GM23338 (cell line): Measurements from ENCODE around the gene TRPM2. TPM values are rescaled to one million over a fixed set of nuclear protein-coding genes. Genes with fewer than 3 reads are reported as not detected.

Source experiments
- ATAC-seq: fragments of 200-7000 bp; cut with Tn5 transposase; 3 replicates; pipeline ENCODE4 v1.9.1; 2020
- DNase-seq: peaks from one replicate; pipeline ENCODE4 v3.0.0-alpha.2; 2015; ENCODE audit warnings: low spot score
- H2AFZ ChIP-seq: fragments of 200-600 bp; sonication (generic); 2 replicates; pipeline ENCODE4 v1.8.0; 2016; ENCODE audit warnings: antibody characterized with exemption, mild to moderate bottlenecking, moderate library complexity
- H3F3A ChIP-seq: fragments of 200-600 bp; sonication (generic); replicated peaks from 2 replicates; pipeline ENCODE4 v1.8.0; 2017; ENCODE audit warnings: antibody characterized with exemption, mixed run types, low read depth
- H3K27ac ChIP-seq: fragments of 200-600 bp; sonication (generic); 2 replicates; pipeline ENCODE4 v1.6.1; 2016; ENCODE audit warnings: low read depth
- H3K27me3 ChIP-seq: fragments of 200-600 bp; sonication (generic); 2 replicates; pipeline ENCODE4 v1.8.0; 2016; ENCODE audit warnings: mild to moderate bottlenecking, mixed run types, moderate library complexity; ENCODE audit not compliant: insufficient read depth
- H3K36me3 ChIP-seq: fragments of 200-600 bp; sonication (generic); 2 replicates; pipeline ENCODE4 v1.8.0; 2016; ENCODE audit warnings: mild to moderate bottlenecking; ENCODE audit not compliant: insufficient read depth
- H3K4me1 ChIP-seq: fragments of 200-600 bp; sonication (generic); 2 replicates; pipeline ENCODE4 v1.8.0; 2016; ENCODE audit warnings: mild to moderate bottlenecking, moderate library complexity; ENCODE audit not compliant: insufficient read depth
- H3K4me2 ChIP-seq: fragments of 200-600 bp; sonication (generic); 2 replicates; pipeline ENCODE4 v1.7.1; 2017; ENCODE audit warnings: mixed run types
- H3K4me3 ChIP-seq: fragments of 200-600 bp; sonication (generic); 2 replicates; pipeline ENCODE4 v1.6.1; 2016; ENCODE audit warnings: mixed run types
- H3K79me2 ChIP-seq: fragments of 200-600 bp; sonication (generic); replicated peaks from 2 replicates; pipeline ENCODE4 v1.8.0; 2017; ENCODE audit warnings: mild to moderate bottlenecking; ENCODE audit not compliant: insufficient read depth
- H3K9me2 ChIP-seq: fragments of 200-600 bp; sonication (generic); 2 replicates; pipeline ENCODE4 v1.8.0; 2017; ENCODE audit not compliant: insufficient read depth
- H4K20me1 ChIP-seq: fragments of 200-600 bp; sonication (generic); replicated peaks from 2 replicates; pipeline ENCODE4 v1.8.0; 2017; ENCODE audit warnings: mild to moderate bottlenecking; ENCODE audit not compliant: insufficient read depth
- H3K27ac Mint-ChIP-seq: 2 replicates; pipeline ENCODE4 v1.8.0; 2020; ENCODE audit warnings: inconsistent platforms, mild to moderate bottlenecking, moderate library complexity, mixed read lengths
- H3K27me3 Mint-ChIP-seq: 3 replicates; pipeline ENCODE4 v1.8.0; 2022; ENCODE audit warnings: low read depth, mild to moderate bottlenecking, moderate library complexity, mixed read lengths, inconsistent platforms; ENCODE audit not compliant: insufficient read depth, poor library complexity
- H3K36me3 Mint-ChIP-seq: 3 replicates; pipeline ENCODE4 v1.8.0; 2021; ENCODE audit warnings: low read depth, mild to moderate bottlenecking, inconsistent platforms, moderate library complexity, mixed read lengths
- H3K4me1 Mint-ChIP-seq: 3 replicates; pipeline ENCODE4 v1.8.0; 2020; ENCODE audit warnings: mild to moderate bottlenecking, inconsistent platforms, mixed read lengths
- H3K4me3 Mint-ChIP-seq: 3 replicates; pipeline ENCODE4 v1.8.0; 2021; ENCODE audit warnings: moderate library complexity, mild to moderate bottlenecking, inconsistent platforms, mixed read lengths
- H3K9me3 Mint-ChIP-seq: 3 replicates; pipeline ENCODE4 v1.8.0; 2020; ENCODE audit warnings: moderate library complexity, mild to moderate bottlenecking, inconsistent platforms, mixed read lengths
- CREB1 ChIP-seq: fragments of 250-450 bp; sonication (Bioruptor Pico); IDR thresholded peaks from 2 replicates; pipeline ENCODE4 v1.5.0; 2020; ENCODE audit warnings: low read depth, mild to moderate bottlenecking, moderate library complexity
- CTCF ChIP-seq, 2 experiments: fragments of 200-600 bp in 1 of 2; sonication (generic) in 1 of 2; conservative IDR thresholded peaks; 2 replicates each; pipeline versions ENCODE4 v1.5.1 to v1.6.1; 2016 to 2017; ENCODE audit warnings: antibody characterized with exemption in 2 of 2, low read depth in 2 of 2, mild to moderate bottlenecking in 2 of 2, moderate library complexity in 1 of 2
- ETS1 ChIP-seq: IDR thresholded peaks from 2 replicates; pipeline ENCODE4 v1.6.1; 2016; ENCODE audit warnings: antibody characterized with exemption
- EZH2 ChIP-seq: fragments of 200-600 bp; sonication (generic); IDR thresholded peaks from one replicate; pipeline ENCODE4 v1.8.0; 2017; ENCODE audit warnings: antibody characterized with exemption, mild to moderate bottlenecking, low read depth; ENCODE audit not compliant: unreplicated experiment
- EZH2phosphoT487 ChIP-seq: fragments of 200-600 bp; sonication (generic); IDR thresholded peaks from one replicate; pipeline ENCODE4 v1.8.1; 2018; ENCODE audit warnings: antibody characterized with exemption; ENCODE audit not compliant: unreplicated experiment
- JUNB ChIP-seq: IDR thresholded peaks from one replicate; pipeline ENCODE4 v1.6.1; 2016; ENCODE audit warnings: antibody characterized with exemption; ENCODE audit not compliant: unreplicated experiment
- NANOG ChIP-seq: IDR thresholded peaks from 2 replicates; pipeline ENCODE4 v1.6.1; 2016; ENCODE audit warnings: antibody characterized with exemption, borderline replicate concordance
- POLR2AphosphoS5 ChIP-seq: IDR thresholded peaks from 2 replicates; pipeline ENCODE4 v1.6.1; 2016; ENCODE audit warnings: antibody characterized with exemption, low read depth
- REST ChIP-seq: IDR thresholded peaks from one replicate; pipeline ENCODE4 v1.6.1; 2018; ENCODE audit warnings: antibody characterized with exemption; ENCODE audit not compliant: unreplicated experiment
- STAT1 ChIP-seq: IDR thresholded peaks from one replicate; pipeline ENCODE4 v1.6.1; 2016; ENCODE audit warnings: antibody characterized with exemption; ENCODE audit not compliant: unreplicated experiment
- ZNF114 ChIP-seq: fragments of 250-450 bp; sonication (Bioruptor Pico); IDR thresholded peaks from 2 replicates; pipeline ENCODE4 v1.5.0; 2020; ENCODE audit warnings: mild to moderate bottlenecking, moderate library complexity
- ZNF331 ChIP-seq: fragments of 250-450 bp; sonication (Bioruptor Pico); IDR thresholded peaks from 2 replicates; pipeline ENCODE4 v1.5.0; 2020; ENCODE audit warnings: low read depth, mild to moderate bottlenecking, moderate library complexity
- ZNF462 ChIP-seq: fragments of 250-450 bp; sonication (Bioruptor Pico); IDR thresholded peaks from 2 replicates; pipeline ENCODE4 v1.5.0; 2020; ENCODE audit warnings: mild to moderate bottlenecking, moderate library complexity
- polyA plus RNA-seq: library from polyadenylated mRNA; unstranded; fragments of >200 nt; fragmentation: Nextera tagmentation; extraction: Ambion mirVana; gene quantifications from 2 replicates; pipeline ENCODE4 v1.2.1, GENCODE V29; 2016
- total RNA-seq: library from RNA; depleted of rRNA; stranded (reverse); fragments of >200 nt; shearing (Covaris generic); gene quantifications from 2 replicates; pipeline ENCODE4 v1.2.3, GENCODE V29; 2014

Gene TRPM2
- total and polyA plus RNA-seq, 2 experiments from 2014 or later, result 0.53 to 0.83 TPM

GRCh38 chr21:44320847-44321246 lies 32.6 kb upstream of the TRPM2 start:
- Histone ChIP-seq H2AFZ (no peak overlapping the region), H3K4me1 (no peaks in the 10 kb centered on the region), H3K4me3 (no peak overlapping the region), H4K20me1 (no peaks in the 10 kb centered on the region), H3F3A (no peaks in the 10 kb centered on the region), H3K79me2 (no peaks in the 10 kb centered on the region), H3K36me3 (no peaks in the 10 kb centered on the region), H3K4me2 (no peak overlapping the region), H3K27ac (no peak overlapping the region), H3K9me2 (no peaks in the 10 kb centered on the region), H3K27me3 (no peaks in the 10 kb centered on the region)
- no peak for DNase-seq
- Mint-ChIP-seq H3K27me3 (peaks cover 12% of the 10 kb centered on the region), H3K4me3 (no peak overlapping the region), H3K27ac (no peak overlapping the region), H3K9me3 (no peaks in the 10 kb centered on the region), H3K4me1 (no peaks in the 10 kb centered on the region), H3K36me3 (peaks cover 3% of the 10 kb centered on the region; the same call in 2 of the 3 replicates)
- TF ChIP-seq CTCF (conservative IDR thresholded peaks at IDR 0.05; ENCODE audit: low read depth in 2 of 2) (no peak), REST (no peak), ZNF331 (CRISPR knock-in tag) (no peak), STAT1 (no peak), EZH2phosphoT487 (no peak), ZNF462 (CRISPR knock-in tag) (no peak), NANOG (no peak), ETS1 (no peak), ZNF114 (CRISPR knock-in tag) (no peak), CREB1 (no peak), EZH2 (no peak), JUNB (no peak), POLR2AphosphoS5 (no peak)
- ATAC-seq, result no peak
